Panc1 (cell line): ENCODE measurements around the gene ST6GAL2.

Source experiments
- POLR2AphosphoS5 ChIP-seq: IDR thresholded peaks from 2 replicates; pipeline ENCODE4 v1.6.1; 2012; ENCODE audit warnings: mild to moderate bottlenecking, low read depth, low read length, moderate library complexity
- TF ChIP-seq, protein P1 (sequence below): fragments of 450-650 bp; IDR thresholded peaks from 2 replicates; pipeline ENCODE4 v1.5.1; 2017; ENCODE audit warnings: mild to moderate bottlenecking

DNA sequence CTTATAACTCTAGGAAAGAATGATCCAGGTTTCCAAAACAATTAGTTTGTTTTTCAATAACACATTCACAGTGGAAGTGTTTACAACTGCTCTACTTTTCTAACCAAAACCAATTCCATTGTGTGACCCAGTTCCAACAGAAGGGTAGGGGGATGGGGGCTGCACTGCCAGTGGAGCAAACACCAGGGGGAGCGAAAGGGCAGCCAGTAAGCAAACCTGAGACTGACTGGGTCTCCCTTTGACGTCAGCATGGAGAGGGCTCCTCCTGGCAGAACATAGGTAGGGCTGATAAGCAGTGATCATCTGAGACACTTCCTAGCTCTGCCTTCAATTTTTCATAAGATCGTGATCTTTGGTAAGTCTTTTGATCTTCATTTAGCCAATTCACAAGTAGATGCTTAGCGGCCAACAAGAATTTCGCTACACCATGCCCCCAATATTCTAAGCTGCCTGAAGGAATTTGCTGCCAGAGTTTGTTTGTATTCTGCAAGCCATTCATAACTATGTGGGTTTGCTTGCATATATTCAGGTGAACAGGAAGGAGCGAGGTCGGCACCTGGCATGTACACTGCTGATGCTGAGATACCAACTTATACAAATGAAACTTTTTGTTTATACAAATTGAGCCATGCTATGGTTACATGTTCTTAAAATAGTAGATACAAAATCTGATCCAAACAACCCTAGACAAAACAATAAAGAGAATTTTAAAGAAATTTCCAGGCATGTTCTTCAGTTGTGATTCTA lies 45.9 kb downstream of the ST6GAL2 start:
- TF ChIP-seq, protein P1, sequence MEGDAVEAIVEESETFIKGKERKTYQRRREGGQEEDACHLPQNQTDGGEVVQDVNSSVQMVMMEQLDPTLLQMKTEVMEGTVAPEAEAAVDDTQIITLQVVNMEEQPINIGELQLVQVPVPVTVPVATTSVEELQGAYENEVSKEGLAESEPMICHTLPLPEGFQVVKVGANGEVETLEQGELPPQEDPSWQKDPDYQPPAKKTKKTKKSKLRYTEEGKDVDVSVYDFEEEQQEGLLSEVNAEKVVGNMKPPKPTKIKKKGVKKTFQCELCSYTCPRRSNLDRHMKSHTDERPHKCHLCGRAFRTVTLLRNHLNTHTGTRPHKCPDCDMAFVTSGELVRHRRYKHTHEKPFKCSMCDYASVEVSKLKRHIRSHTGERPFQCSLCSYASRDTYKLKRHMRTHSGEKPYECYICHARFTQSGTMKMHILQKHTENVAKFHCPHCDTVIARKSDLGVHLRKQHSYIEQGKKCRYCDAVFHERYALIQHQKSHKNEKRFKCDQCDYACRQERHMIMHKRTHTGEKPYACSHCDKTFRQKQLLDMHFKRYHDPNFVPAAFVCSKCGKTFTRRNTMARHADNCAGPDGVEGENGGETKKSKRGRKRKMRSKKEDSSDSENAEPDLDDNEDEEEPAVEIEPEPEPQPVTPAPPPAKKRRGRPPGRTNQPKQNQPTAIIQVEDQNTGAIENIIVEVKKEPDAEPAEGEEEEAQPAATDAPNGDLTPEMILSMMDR = 0 out of 2 replicates have a peak, but pooled peaks have one; percentile 8
- no peak for TF ChIP-seq POLR2AphosphoS5
